ENCODE measurements around the gene RBM33.

DNA sequence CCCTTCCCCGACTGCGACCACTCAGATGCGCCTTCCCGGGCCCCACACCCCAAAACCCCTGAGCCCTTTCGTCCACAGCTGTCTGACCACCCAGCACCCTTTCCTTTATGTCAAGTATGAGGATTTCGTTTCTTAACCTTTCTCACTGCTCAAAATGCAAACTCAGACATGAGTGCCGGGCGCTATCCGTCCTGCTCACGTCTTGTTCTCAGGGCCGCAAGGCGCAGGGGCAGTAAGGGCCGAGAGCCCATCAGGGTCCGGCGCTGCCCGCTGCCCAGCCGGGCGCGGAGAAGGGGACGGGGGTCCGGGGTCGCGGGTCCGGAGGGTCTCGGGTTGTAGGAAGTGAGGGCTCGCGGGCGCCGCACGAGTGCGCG, 670 bp upstream of the RBM33 start:
- TF ChIP-seq CTCF (IDR thresholded peaks at IDR 0.05), result no peak
- no peak for TF ChIP-seq POLR2A (IDR thresholded peaks at IDR 0.05)
